Measurements from ENCODE around the gene SMAD7.

The SMAD7 gene

DNA sequence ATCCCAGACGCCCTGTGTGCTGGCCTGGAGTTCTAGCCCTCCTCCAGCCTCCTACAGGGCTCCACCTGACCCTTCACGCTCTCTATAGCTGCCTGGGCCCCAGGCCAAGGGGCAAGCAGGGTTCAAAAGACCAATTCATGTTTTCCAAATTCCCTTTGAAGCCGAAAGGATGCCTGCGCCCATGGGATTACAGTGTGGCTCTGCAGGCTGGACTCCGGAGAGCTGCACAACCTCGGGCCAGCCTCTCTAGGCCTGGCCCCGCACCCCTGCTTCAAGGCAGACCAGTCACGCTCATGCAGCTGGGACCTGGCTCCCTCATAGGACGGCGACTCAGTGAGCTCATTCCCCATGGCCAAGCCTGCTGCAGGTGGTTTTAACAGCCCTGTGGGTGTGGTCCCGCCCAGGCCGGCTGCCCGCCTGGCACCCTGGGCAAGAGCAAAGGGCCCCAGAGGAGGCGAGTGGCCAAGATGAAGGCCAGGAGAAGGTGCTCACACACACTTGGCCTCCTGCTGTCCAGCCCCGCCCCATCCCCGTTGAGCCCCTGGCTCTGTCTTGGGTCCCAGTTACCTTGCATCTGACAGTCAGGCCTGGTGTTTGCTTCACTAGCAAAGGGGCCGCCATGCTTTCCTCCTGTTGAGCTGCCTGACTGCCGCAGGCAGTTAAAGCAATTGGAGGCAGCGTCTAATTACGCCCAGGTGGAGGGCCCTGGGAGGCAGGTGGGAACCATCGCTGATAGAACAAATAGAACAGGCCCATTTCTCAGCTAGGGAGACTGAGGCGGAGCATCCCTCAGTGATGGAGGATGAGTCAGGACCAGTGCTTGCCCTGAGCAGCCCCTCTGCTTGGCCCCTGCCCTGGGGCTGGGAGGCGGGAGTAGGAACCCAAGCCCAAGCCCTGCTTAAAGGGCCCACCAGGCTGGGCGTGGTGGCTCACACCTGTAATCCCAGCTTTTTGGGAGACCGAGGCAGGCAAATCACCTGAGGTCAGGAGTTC lies 56.9 kb downstream of the SMAD7 start:
- DNase-seq, result peak in 1 of 3 experiments; percentile 21

GRCh38 chr18:48893061-48893607 lies 57.6 kb downstream of the SMAD7 start:
- DNase-seq, result no peak

GRCh38 chr18:48892146-48892855 lies 58.5 kb downstream of the SMAD7 start:
- peak in 2 of 3 experiments; percentile 87 to 94 for DNase-seq

- no peak for DNase-seq
Measured at GRCh38 chr18:48891721-48892120, 59.0 kb downstream of the SMAD7 start.

DNA sequence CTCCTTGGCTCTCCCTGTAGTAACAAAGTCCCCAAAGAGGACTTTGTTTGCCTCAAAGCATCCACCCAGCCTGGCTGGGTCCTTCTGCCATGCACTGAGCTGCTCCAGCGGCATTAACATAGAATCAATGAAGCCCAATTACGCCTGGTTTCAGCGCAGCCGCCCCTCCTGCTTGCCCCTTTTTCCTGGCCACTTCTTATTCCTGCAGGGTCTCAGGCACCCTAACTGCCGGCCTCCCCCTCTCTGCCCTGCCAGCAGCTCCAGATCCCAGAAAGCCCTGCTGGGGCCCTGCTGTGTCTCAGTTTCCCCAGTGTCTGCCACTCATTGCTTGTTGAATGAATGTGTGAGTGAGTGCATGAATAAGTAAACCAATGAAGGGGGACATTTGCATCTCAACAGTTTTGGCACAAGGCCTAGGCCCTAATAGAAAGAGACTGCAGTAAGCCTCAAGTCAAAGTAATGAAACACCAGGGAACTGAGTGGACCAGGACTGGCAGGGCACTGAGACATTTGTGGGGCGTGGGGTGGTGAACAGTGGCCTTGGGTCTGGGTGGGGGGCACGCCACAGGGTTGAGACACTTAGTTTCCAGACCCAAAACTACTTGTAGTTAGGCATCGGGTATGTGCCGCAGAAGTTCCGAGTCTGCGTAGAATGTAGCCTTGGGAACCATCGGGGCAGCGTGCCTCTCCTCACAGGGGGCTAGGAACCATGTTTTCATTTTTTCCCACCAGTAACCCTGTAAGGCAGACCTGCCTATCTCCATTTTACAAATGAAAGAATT lies 60.6 kb downstream of the SMAD7 start:
- DNase-seq, result no peak

GRCh38 chr18:48889115-48889941 lies 61.4 kb downstream of the SMAD7 start:
- no peak for DNase-seq

DNA sequence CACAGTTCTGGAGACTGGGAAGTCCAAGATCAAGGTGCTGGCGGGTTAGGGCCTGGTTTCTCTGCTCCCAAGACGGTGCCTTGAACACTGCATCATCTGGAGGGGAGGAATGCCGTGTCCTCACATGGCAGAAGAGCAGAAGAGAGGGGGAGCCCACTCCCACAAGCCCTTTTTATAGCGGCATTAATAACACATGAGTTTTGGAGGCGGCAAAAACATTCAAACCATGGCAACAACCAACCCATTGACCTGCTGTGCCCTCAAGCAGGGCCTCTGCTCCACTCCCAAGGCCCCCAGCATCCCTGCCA lies 62.0 kb downstream of the SMAD7 start:
- no peak for DNase-seq

DNA sequence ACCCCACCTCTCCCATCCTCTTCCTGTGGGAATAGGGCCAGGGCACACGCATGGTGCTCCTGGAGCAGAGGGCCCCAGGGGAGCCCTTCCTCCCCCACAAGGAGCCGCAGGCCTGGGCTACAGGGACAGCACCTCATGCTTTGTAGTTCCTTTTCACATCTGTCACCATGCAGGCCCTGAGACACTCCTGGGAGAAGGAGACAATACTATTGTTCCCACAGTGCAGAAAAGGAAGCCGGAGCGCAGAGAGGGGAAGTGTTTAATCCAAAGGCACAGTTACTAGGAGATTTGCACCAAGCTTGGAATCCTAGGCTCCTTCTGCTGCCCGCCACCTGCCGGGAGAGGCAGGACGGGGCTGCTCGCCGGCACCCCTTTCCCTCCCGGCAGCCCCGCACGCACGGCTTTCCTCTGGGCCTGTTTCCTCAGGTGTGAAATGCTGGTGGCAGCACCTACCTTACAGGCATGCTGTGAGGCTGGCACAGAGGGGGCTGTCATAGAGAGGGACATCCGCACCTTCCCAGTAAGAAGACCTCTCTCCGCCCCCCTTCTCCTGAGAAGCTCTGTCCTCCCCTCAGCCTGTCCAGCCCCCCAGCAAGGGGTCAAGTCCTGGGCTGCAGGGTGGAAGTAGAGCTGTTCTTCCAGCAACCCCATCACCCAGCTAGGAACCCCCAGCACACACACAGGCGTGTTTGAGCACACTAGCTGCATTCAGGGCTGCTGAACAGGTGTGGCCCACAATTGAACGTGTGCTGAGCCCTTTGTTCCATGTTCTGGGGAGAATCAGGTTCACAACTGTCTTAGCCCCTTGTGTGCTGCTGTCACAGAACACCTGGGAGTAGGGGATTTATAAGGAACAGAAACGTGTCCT lies 62.6 kb downstream of the SMAD7 start:
- no peak for DNase-seq

DNA sequence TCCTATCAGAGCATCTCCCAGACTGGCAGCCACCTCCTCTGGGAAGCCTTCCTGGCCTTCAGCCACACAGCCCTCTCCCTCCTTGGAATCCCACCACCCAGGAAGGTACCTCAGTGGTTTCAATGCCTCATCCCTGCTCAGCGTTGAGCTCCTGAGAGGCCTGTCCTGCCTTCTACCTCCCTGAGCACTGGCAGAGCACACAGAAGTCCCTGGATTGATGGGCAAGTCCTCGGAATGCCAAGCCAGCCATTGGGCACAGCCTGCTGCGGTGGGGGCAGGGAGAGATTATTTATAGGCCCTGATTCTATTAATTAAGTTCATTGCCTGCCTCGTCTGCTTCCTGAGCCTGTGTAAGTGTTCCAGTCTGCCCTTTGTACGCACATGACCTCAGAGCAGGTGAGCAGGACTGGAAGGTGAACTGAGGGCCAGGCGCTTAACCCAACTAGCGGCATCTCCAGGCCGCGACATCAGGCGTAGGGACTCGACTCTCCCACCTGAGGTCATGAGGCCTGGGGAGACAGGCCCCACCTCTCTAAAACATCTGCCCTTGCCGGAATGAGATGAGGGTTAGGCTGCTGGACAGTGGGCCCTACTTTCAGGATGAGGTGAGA lies 63.4 kb downstream of the SMAD7 start:
- peak in 1 of 3 experiments; percentile 55 for DNase-seq

DNA sequence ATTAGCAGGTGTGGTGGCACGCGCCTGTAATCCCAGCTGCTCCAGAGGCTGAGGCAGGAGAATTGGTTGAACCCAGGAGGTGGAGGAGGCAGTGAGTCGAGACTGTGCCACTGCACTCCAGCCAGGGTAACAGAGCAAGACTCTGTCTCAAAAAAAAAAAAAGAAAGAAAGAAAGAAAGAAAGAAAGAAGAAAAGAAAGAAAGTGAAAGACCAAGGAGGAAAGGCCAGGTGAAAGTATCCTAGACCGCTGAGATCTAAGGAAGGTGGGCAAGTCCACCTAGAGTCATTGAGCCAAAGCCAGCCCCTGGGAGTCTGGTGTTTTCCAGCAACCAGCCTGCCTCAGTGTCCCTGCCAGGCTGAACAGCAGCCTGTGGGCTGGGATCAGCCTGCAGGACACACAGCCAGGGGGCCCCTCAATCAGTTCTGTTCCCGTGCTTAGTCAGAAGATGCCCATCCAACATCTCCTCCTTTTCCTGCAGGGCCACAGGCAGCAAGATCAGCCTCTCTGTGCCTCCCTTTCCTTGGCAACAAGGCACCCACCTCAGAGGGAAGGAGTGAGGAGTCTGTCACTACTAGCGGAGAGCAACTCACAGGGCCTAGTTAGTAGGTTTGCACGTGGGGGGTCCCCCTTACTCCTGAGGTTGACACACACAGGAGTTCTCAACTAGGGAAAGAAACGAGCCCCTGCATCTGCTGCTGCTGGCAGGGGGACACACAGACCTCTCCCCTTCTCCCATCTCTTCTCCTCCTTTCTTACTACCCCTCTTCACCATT lies 64.1 kb downstream of the SMAD7 start:
- DNase-seq, result no peak

- no peak for DNase-seq
Measured at GRCh38 chr18:48885924-48886400, 64.8 kb downstream of the SMAD7 start.

GRCh38 chr18:48885266-48885923 lies 65.4 kb downstream of the SMAD7 start:
- no peak for DNase-seq

DNA sequence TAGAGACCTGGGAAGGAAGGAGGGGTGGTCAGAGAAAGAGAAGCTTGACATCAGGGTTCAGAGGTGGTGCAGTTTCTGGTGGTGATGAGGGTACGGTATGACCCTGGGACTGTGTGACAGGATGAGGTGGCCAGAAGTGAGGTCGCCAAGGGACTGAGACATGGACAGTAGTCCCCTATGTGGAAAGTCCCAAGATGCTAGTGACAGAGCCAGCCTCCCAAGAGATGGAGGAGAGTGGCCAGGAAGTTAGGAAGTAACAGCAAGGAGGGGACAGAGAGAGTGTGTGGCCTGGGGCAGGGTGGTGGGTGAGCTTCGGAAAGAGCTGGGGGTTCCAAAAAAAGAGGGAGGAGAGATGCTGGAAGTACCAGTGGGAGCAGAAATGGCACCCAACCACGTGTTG lies 66.0 kb downstream of the SMAD7 start:
- DNase-seq, result no peak

DNA sequence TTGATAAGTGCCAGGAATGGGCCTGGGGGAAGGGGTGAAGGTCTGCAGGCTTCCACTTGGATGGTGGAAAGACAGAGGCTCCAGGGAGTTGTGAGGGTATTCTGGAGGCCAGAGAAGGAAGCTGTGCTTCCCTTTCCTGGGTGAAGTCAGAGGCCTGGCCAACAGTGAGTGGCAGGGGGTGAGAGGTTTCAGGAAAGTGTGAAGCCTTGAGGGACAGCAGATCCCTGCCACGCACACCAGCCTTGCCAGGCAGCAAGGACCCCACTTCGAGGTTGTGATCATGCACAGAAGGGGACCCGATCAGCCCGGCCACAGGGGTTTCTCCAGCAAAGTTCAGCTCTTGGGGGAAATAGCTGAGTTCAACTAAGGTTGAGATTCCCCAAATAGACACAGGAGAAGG lies 66.5 kb downstream of the SMAD7 start:
- peak in 1 of 3 experiments; percentile 62 for DNase-seq

DNA sequence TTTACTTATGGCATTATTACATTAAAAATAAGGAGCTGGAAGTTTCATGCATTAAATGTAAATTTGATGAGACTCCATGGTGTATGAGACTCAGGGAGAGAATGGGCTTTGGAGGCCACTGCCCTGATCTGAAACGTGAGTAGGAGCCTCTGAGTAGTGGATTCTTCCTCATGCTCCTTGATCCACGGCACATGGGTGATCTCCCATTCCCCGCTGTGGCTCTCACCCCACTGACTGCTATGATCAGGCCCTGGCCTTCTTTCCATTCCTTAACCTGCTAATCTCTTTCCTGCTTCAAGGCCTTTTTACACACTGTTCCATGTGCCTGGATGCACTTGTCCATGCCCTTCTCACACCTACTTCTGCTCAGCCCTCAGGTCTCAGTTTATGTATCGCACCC lies 68.4 kb downstream of the SMAD7 start:
- no peak for DNase-seq

GRCh38 chr18:48880931-48881330 lies 69.8 kb downstream of the SMAD7 start:
- DNase-seq, result no peak

GRCh38 chr18:48879008-48879431 lies 71.7 kb downstream of the SMAD7 start:
- DNase-seq, result no peak

DNA sequence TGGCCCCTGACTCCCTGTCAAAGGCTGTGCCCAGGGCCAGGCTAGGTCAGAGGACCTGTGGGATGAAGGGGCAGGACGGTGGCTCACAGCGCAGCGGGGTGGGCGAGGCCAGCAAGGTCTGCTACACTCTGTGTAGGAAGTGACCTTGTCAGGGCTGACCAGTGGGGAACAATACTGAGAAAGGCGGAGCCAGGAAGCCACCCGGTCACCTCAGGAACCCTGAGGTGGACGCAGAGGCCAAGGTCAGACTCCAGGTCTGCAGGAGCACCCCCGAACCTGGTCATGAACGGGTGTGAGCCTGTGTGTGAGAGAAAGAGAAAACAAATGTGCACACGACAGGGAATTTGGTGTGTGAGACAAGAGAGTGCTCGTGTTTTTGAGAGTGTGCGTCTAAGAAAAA lies 72.3 kb downstream of the SMAD7 start:
- no peak for DNase-seq

- no peak for DNase-seq
Measured at GRCh38 chr18:48877941-48878340, 72.8 kb downstream of the SMAD7 start.
